Activated T-cell treated with anti-CD3 and anti-CD28 coated beads, Interleukin-2, amount 50 U/mL, for 72 hours (primary cell): ENCODE results near the gene C1orf232. TPM values are rescaled to one million over a fixed set of nuclear protein-coding genes. Genes with fewer than 3 reads are reported as not detected.

ENCODE experiments used
- ATAC-seq, 2 donors: fragments of 150-1000 bp; cut with Tn5 transposase; replicated peaks in 1 of 2; 2 replicates each; pipeline ENCODE4 v1.10.0; 2021; ENCODE audit warnings: moderate library complexity in 2 of 2, mild to moderate bottlenecking in 1 of 2
- DNase-seq, 2 donors: peaks; one replicate each; pipeline ENCODE4 v3.0.0; 2021 to 2022; ENCODE audit warnings: mixed read lengths in 1 of 2
- H3K27ac Mint-ChIP-seq: one replicate; pipeline ENCODE4 v1.8.0; 2022; ENCODE audit warnings: mild to moderate bottlenecking, moderate library complexity, mixed read lengths
- H3K27me3 Mint-ChIP-seq: one replicate; pipeline ENCODE4 v1.8.0; 2022; ENCODE audit warnings: low read depth, mixed read lengths
- H3K36me3 Mint-ChIP-seq, 2 donors: one replicate each; pipeline ENCODE4 v1.8.0; 2022; ENCODE audit warnings: mixed read lengths in 2 of 2, mild to moderate bottlenecking in 1 of 2; ENCODE audit not compliant: insufficient read depth in 2 of 2
- H3K4me1 Mint-ChIP-seq: one replicate; pipeline ENCODE4 v1.8.0; 2022; ENCODE audit warnings: low read depth, mixed read lengths
- H3K4me3 Mint-ChIP-seq, 2 donors: one replicate each; pipeline ENCODE4 v1.8.0; 2022; ENCODE audit warnings: mild to moderate bottlenecking in 2 of 2, mixed read lengths in 2 of 2, moderate library complexity in 2 of 2
- H3K9me3 Mint-ChIP-seq, 2 donors: one replicate each; pipeline ENCODE4 v1.8.0; 2022; ENCODE audit warnings: mixed read lengths in 2 of 2
- total RNA-seq, 2 donors: library from RNA; stranded (reverse); gene quantifications; one replicate each; pipeline ENCODE4 v1.2.3, GENCODE V29; 2022

C1orf232 gene
- total RNA-seq, 2 donors from 2014 or later: not detected

DNA sequence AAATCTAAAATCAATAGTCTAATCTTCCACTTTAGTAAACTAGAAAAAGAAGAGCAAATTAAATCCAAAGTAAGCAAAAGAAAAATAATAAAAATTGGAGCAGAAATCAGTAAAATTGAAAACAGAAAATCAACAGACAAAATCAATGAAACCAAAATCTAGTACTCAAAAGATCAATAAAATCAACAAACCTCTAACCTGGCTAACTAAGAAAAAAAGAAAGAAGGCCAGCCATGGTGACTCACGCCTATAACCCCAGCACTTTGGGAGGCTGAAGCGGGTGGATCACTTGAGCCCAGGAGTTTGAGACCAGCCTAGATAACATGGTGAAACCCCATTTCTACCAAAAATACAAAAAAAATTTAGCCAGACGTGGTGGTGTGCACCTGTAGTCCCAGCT, 34.3 kb downstream of the C1orf232 start:
- no peaks in the 10 kb centered on the region for H3K27me3 Mint-ChIP-seq
- DNase-seq: no peak
- no peak overlapping the region for H3K4me3 Mint-ChIP-seq
- H3K27ac Mint-ChIP-seq: no peak overlapping the region
- ATAC-seq: no peak
- peaks cover 12% of the 10 kb centered on the region for H3K4me1 Mint-ChIP-seq
- H3K9me3 Mint-ChIP-seq: no peaks in the 10 kb centered on the region
- peaks cover 0 to 5% of the 10 kb centered on the region in 2 donors for H3K36me3 Mint-ChIP-seq

DNA sequence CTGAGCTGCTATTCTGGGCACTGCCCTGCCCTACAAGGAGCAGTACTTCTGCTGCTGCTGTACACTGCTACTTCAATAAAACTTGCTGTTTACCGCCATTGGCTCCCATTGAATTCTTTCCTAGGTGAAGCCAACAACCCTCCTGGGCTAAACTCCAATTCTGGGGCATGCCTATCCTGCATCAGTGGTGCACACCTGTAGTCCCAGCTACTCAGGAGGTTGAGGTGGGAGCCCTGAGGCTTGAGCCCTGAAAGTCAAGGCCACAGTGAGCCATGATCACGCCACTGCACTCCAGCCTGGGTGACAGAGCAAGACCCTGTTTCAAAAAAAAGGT, 36.0 kb downstream of the C1orf232 start:
- Mint-ChIP-seq H3K27me3 (no peaks in the 10 kb centered on the region), H3K27ac (no peak overlapping the region), H3K9me3 (no peaks in the 10 kb centered on the region), H3K4me1 (peaks cover 18% of the 10 kb centered on the region), H3K4me3 (no peak overlapping the region), H3K36me3 (peaks cover 0 to 5% of the 10 kb centered on the region in 2 donors)
- DNase-seq (no peak), ATAC-seq (no peak)

DNA sequence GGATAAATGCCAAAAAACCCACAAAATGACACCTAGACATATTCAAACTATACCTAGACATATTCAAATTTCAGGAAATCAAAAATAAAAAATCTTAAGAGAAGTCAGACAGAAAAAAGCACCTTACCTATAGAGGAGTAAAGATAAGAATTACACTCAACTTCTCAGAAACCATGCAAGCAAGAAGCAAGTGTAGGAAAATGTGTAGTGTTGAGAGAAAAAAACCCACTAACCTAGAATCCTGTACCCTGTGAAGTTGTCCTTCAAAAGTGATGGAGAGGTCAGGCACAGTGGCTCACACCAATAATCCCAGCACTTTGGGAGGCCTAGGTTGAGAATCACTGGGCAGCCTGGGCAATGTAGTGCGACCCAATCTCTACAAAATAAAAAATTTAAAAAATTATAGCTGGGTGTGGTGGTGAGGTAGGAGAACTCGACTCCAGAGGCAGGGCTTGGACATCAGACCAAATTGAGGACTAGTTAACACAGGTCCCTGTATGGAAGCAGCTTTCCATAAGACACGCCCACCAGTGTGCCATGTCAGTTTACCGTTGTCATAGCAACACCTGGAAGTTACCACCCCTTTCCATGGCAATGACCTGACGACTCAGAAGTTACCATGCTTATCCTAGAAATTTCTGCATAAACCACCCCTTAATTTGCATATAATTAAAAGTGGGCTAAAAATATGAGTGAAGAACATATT, 36.5 kb downstream of the C1orf232 start:
- Mint-ChIP-seq H3K4me1 (peaks cover 23% of the 10 kb centered on the region), H3K27ac (no peak overlapping the region), H3K9me3 (no peaks in the 10 kb centered on the region), H3K27me3 (no peaks in the 10 kb centered on the region), H3K36me3 (peaks cover 0 to 5% of the 10 kb centered on the region in 2 donors), H3K4me3 (no peak overlapping the region)
- no peak for ATAC-seq
- no peak for DNase-seq

DNA sequence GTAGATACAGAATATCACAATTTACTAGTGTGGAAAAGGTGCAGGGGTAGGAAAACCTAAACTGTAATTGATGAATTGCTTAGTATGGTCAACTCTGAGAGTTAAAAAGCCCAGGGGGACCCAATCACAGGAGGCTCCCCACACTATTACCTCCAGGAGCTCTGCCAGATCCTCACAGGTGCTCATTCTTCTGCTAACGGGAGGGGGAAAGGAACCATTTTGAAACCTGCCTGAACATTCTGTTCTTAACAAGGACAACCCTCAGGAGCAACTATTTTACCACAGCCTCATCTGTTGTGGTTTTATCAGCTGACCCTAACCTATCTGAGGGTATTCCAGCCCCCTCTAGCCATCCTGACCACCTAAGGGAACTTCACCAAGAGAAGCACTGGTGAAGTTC, 38.1 kb downstream of the C1orf232 start:
- no peak overlapping the region for H3K4me3 Mint-ChIP-seq
- peaks cover 39% of the 10 kb centered on the region for H3K4me1 Mint-ChIP-seq
- ATAC-seq (no peak), DNase-seq (no peak)
- H3K27me3 Mint-ChIP-seq: no peaks in the 10 kb centered on the region
- H3K27ac Mint-ChIP-seq: no peak overlapping the region
- H3K36me3 Mint-ChIP-seq: peaks cover 0 to 5% of the 10 kb centered on the region in 2 donors
- H3K9me3 Mint-ChIP-seq: no peaks in the 10 kb centered on the region

DNA sequence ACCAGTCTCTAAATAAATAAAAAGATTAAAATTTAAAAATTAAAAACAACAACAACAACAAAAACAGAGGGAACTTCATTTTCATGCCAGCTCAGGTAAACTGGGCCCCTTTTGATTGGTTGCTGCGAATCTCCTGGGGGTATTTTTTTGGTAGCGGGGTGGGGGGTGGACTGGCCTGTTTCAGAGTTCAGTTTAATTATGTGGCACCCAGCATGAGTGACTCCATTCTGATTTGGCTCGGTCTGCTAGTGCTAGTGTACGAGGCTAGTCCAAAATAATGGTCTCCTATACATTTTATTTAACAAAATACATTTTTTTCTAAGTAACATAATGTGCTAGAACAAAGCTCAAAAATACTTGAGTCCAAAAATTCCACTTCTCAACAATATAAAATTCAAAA, 39.0 kb downstream of the C1orf232 start:
- H3K9me3 Mint-ChIP-seq: no peaks in the 10 kb centered on the region
- H3K36me3 Mint-ChIP-seq: peaks cover 0 to 4% of the 10 kb centered on the region in 2 donors
- H3K4me1 Mint-ChIP-seq: peaks cover 48% of the 10 kb centered on the region
- H3K27ac Mint-ChIP-seq: no peak overlapping the region
- no peak for DNase-seq
- no peak for ATAC-seq
- H3K4me3 Mint-ChIP-seq: no peak overlapping the region
- no peaks in the 10 kb centered on the region for H3K27me3 Mint-ChIP-seq

DNA sequence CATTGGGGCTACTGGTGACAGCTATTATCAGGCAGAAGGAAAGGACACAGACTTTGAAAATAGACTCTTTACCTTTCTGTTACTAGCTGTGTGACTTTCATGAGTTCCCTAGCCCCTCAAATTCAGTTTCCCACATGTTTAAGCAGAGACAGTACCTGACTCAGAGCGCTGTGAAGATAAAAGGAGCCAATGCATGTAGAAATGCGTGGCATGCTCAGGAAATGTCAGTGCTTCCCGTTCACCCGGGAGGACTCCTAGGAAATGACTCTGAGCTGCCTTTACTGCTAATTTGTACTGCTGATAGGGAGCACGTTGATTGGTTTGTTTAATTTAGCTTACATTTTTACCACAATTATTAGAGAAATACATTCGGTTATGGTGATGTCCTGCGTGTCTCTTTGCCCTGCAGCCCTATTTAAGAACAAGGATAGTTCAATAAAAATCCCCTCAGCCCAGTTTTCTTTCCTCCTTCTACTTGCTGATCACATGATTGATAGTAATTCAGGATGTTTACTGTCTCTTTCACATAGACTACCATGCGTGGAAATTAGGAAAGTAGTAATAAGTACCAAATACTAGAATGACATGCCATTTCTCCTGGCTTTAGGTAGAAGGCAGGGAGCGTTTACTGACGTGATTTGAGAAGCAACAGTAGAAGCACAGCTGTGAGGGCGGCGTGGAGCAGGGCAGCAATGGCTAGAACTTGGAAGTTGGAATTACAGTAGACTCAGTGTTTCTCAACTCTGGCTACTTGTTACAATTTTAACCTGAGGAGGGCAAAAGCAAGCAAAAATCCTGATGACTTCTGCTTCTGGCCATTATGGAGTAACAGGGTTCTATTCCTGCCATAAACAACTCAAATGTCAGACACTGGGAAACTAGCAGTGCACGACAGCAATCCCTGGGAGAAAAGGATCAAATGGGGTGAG, 41.3 kb downstream of the C1orf232 start:
- no peak for ATAC-seq
- no peaks in the 10 kb centered on the region for H3K27me3 Mint-ChIP-seq
- peak overlapping the region; percentile 79 to 80 for H3K4me3 Mint-ChIP-seq
- H3K36me3 Mint-ChIP-seq: peaks cover 0 to 1% of the 10 kb centered on the region in 2 donors
- no peak for DNase-seq
- H3K9me3 Mint-ChIP-seq: no peaks in the 10 kb centered on the region
- peak overlapping the region; percentile 39 for H3K27ac Mint-ChIP-seq
- peaks cover 66% of the 10 kb centered on the region for H3K4me1 Mint-ChIP-seq

DNA sequence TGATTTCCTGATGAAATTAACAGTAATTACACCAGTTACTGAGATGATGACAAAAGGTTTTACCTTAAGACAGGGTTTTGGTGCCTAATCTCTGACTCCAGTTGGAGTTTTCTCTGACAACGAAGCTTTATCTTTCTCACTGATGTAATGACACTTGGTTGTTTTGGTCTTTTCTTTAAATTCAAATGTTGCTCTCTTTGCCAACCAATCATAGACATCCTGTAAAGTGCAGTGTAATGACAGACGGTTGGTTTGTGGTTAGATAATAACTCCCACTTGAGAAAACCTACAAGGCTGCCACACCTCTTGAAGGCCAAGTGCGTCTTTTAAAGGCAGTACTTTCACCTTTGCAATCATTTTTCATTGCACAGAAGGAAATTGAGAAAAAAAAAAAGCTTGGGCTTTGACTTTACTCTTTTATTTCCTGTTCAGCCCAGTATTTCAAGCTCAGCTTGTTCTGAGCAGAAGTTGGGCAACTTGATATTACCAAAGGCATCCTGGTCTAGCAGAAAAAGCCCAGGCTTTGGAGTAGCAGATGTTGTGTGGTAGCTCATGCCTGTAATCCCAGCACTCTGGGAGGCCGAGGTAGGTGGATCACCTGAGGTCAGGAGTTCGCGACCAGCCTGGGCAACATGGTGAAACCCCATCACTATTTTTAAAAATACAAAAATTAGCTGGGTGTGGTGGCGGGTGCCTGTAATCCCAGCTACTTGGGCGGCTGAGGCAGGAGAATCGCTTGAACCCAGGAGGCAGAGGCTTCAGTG, 42.3 kb downstream of the C1orf232 start:
- Mint-ChIP-seq H3K27me3 (no peaks in the 10 kb centered on the region), H3K4me1 (peaks cover 68% of the 10 kb centered on the region)

DNA sequence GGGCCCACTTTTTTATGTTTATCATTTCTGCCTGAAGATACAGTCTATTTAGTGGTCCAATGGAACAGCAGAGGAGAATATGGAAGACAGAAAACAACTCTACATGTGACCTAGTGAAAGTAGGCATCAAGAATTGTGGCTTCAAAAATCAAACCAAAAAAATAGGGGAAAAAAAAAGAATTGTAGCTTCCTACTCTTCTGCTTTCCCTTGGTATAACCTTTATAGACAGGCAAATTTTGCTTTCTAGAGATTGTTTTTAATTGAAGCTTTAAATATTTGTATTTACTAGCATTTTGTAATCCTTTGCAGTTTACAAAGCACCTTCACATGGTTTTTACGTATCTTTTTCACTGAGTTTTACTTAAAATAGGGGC, 42.8 kb downstream of the C1orf232 start:
- DNase-seq (no peak), ATAC-seq (no peak)
- H3K9me3 Mint-ChIP-seq: no peaks in the 10 kb centered on the region
- H3K36me3 Mint-ChIP-seq: peaks cover 0 to 1% of the 10 kb centered on the region in 2 donors
- no peaks in the 10 kb centered on the region for H3K27me3 Mint-ChIP-seq
- peak overlapping the region; percentile 72 for H3K27ac Mint-ChIP-seq
- peaks cover 68% of the 10 kb centered on the region for H3K4me1 Mint-ChIP-seq
- H3K4me3 Mint-ChIP-seq: peak overlapping the region; percentile 80 to 82

More for the DNA sequence above, 42.3 kb downstream of the C1orf232 start:
- no peaks in the 10 kb centered on the region for H3K9me3 Mint-ChIP-seq
- peak; percentile 90 to 93 for ATAC-seq
- peak overlapping the region; percentile 72 for H3K27ac Mint-ChIP-seq
- peak overlapping the region; percentile 80 to 82 for H3K4me3 Mint-ChIP-seq
- H3K36me3 Mint-ChIP-seq: peaks cover 0 to 1% of the 10 kb centered on the region in 2 donors
- peak; percentile 50 to 51 for DNase-seq

DNA sequence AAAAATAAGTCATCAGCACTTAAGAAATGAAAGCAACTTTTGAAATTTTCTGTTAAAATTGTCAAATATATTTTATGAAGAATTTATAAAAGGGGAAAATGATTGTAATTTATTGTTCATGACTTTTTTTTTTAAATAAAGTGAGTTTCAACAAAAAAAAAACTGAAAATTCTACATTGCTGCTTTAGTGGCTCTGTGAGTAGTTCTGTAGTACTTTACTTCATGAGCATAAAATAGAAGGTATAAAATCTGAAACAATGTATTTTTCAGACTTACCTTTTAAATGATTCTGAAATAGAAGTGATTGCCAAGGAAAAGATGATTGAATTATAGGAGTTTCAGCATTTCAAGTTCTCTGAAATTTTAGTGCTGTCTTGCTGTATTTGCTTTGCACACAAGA, 43.4 kb downstream of the C1orf232 start:
- Mint-ChIP-seq H3K4me1 (peaks cover 68% of the 10 kb centered on the region), H3K27ac (peak overlapping the region; percentile 86), H3K4me3 (peak overlapping the region; percentile 77 to 80), H3K27me3 (no peaks in the 10 kb centered on the region), H3K36me3 (peaks cover 0 to 1% of the 10 kb centered on the region in 2 donors), H3K9me3 (no peaks in the 10 kb centered on the region)
- no peak for ATAC-seq
- DNase-seq: no peak

DNA sequence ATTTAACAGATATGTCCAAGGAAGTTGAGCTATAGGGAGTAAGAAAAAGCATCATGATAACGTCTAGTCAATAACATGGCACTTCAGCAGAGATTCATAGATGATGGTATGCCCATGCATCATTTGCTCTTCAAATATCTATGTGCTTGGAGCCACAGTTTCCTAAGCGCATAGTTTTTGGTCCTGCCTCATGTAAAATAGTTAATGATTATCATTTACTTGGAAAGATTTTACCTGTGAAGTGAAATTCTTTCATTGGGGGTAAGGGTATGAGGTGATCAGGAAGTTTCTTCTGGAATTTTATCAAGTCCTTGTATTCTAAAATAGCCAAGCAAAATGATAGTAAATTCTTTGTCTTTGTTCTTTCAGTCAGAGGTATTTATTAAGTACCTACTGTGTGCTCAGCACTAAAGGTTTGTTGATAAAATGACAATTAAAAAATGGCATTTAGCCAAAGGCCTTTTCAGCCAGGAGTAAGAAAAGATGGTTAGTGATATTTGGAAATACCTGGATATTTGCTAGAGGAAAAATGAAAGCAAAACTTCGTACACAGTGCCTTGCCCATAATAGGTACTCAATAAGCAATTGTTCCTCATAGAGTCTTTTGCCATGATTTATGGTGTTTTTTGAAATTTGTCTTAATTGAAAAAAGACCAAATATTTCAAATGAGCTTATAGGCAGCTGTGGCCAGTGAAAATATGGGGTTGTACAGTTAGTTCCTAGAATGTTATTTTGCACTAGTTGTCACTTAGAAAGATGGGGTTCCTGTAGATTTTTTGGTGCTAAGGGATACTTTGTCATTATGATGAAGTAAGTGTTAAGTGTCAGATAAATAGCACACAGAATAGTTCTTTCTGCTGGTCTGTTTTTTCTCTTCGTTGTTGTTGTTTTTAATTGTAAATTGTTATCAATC, 44.1 kb downstream of the C1orf232 start:
- Mint-ChIP-seq H3K4me3 (peak overlapping the region; percentile 34 to 77), H3K27ac (peak overlapping the region; percentile 86), H3K36me3 (peaks cover 0 to 1% of the 10 kb centered on the region in 2 donors), H3K27me3 (no peaks in the 10 kb centered on the region), H3K9me3 (no peaks in the 10 kb centered on the region), H3K4me1 (peaks cover 71% of the 10 kb centered on the region)
- ATAC-seq: no peak
- DNase-seq: no peak

DNA sequence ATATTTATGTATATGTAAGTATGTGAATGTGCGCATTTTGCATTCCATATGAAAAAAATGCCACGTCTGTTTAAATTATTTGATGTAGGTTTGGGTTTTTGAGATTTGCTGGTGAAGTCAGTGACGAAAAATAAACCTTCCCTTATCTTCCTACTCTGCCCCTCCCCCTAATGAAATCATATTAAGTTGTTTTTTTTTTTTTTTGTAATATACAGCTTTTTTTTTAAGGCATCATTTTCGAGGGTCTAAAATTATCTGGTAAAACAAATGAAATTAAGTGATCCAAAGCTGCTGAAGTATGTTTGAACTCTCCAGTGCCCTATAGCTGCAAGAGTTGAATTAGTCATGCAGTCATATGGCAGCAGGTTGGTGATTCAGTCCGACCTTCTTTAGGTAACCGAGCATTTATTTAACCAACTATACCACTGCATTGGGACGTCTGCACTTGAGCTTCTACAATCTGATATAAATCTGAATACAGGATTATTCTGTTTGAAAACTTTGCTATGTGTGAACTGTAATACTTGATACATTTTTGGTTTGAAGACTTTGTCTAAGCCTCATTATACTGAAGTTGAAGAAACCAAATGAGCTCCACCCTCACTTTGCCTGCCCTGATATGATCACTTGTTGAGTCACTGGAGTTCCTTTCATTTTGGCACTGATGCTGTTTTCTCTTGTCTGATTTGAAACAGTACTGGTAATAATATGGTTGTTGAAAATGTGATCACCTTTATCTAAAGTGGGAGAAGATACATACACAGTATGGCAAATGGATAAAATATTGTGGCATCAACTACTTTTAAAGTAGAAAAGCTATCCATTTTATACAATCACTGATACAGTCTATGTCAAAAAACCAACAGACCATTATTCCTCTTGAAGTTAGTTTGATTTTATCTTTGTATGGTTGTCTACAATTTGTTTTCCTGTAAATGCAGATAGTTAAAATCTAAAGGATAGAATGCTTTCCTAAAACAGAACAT, 45.5 kb downstream of the C1orf232 start:
- Mint-ChIP-seq H3K36me3 (peaks cover 2% of the 10 kb centered on the region in 2 donors), H3K4me1 (peaks cover 73% of the 10 kb centered on the region), H3K27me3 (no peaks in the 10 kb centered on the region), H3K4me3 (peak overlapping the region; percentile 13 to 57), H3K27ac (peak overlapping the region; percentile 12), H3K9me3 (no peaks in the 10 kb centered on the region)
- ATAC-seq (peak; percentile 69 to 78), DNase-seq (peak; percentile 22 to 33)
